Measurements from ENCODE around the gene HLA-DMA. TPM values are rescaled to one million over a fixed set of nuclear protein-coding genes. Genes with fewer than 3 reads are reported as not detected.
A peak's percentile ranks its signal among the peaks of the same experiment; 100 is the strongest.

Gene HLA-DMA
- total and polyA plus RNA-seq, 2 of the 13 experiments (the other 11 are each of a cell fraction or from before 2014, with no cell fraction given) = 0.70 to 0.71 TPM

DNA sequence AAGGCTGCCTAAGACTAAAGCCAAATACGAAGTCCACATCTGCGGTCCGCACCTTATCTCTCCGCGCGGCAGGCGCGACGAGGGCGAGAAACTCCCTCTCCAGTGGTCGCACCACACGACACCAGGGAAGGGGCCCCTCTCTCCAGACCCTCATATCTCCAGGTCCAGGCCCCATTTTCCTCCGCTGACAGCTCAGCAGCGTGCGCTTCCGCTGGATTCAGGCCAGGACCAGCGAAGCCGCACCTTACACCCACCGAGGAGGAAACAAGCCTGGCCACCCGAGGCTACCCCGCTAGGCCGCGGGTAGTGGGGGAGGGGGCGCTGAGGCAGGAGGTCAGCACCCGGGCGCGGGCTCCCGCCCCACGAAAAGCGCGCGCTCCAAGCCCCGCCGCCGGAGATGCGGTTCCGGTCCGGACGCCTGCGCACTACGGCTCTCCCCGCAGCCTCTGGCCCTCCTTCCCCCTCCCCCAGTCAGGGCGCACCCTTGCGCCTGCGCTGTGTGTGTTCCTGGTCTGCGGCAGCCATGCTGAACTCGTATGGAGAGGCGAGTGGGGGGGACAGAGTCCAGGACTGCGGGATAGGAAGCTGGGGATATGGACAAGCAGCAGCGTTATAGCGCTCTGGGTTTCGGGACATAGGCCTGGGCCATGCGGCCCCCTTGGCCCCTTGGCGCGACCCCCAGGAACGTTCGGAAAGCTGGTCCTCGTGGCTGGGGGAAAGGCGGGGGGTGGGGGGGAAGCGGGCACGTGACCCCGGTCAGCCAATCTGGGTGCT is 15.4 kb upstream of the HLA-DMA start, which contains the start of gene BRD2 (continued):
- TF ChIP-seq, protein P1, sequence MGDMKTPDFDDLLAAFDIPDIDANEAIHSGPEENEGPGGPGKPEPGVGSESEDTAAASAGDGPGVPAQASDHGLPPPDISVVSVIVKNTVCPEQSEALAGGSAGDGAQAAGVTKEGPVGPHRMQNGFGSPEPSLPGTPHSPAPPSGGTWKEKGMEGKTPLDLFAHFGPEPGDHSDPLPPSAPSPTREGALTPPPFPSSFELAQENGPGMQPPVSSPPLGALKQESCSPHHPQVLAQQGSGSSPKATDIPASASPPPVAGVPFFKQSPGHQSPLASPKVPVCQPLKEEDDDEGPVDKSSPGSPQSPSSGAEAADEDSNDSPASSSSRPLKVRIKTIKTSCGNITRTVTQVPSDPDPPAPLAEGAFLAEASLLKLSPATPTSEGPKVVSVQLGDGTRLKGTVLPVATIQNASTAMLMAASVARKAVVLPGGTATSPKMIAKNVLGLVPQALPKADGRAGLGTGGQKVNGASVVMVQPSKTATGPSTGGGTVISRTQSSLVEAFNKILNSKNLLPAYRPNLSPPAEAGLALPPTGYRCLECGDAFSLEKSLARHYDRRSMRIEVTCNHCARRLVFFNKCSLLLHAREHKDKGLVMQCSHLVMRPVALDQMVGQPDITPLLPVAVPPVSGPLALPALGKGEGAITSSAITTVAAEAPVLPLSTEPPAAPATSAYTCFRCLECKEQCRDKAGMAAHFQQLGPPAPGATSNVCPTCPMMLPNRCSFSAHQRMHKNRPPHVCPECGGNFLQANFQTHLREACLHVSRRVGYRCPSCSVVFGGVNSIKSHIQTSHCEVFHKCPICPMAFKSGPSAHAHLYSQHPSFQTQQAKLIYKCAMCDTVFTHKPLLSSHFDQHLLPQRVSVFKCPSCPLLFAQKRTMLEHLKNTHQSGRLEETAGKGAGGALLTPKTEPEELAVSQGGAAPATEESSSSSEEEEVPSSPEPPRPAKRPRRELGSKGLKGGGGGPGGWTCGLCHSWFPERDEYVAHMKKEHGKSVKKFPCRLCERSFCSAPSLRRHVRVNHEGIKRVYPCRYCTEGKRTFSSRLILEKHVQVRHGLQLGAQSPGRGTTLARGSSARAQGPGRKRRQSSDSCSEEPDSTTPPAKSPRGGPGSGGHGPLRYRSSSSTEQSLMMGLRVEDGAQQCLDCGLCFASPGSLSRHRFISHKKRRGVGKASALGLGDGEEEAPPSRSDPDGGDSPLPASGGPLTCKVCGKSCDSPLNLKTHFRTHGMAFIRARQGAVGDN (CRISPR knock-in tag; IDR thresholded peaks at IDR 0.05) = peak; percentile 98
- TF ChIP-seq ZNF317 (CRISPR knock-in tag; IDR thresholded peaks at IDR 0.05) (peak; percentile 66), AGO1 (IDR thresholded peaks at IDR 0.05; ENCODE audit: low read depth, low read length, poor library complexity, severe bottlenecking) (peak; percentile 75), NCOR1 (IDR thresholded peaks at IDR 0.05; ENCODE audit: borderline replicate concordance, low read length) (no peak), ZNF713 (CRISPR knock-in tag; IDR thresholded peaks at IDR 0.05) (no peak; the same call in 1 of the 2 replicates), TAF15 (IDR thresholded peaks at IDR 0.05; ENCODE audit: low read depth, low read length, poor library complexity, severe bottlenecking) (no peak), FOXK2 (IDR thresholded peaks at IDR 0.05) (no peak; the same call in 1 of the 2 replicates), RAD21 (CRISPR knock-in tag; IDR thresholded peaks at IDR 0.05) (peak; percentile 52), NFE2 (CRISPR knock-in tag; IDR thresholded peaks at IDR 0.05) (no peak), MTF2 (CRISPR knock-in tag; IDR thresholded peaks at IDR 0.05; ENCODE audit: borderline replicate concordance) (no peak), ZNF460 (CRISPR knock-in tag; IDR thresholded peaks at IDR 0.05; ENCODE audit: borderline replicate concordance) (no peak; the same call in 1 of the 2 replicates), THAP11 (CRISPR knock-in tag; IDR thresholded peaks at IDR 0.05) (peak; percentile 76), MAFF (IDR thresholded peaks at IDR 0.05; ENCODE audit: low read depth, low read length) (no peak), KLF15 (CRISPR knock-in tag; IDR thresholded peaks at IDR 0.05; ENCODE audit: borderline replicate concordance) (peak; percentile 83; the same call in 1 of the 2 replicates)
- TF ChIP-seq, protein P2, sequence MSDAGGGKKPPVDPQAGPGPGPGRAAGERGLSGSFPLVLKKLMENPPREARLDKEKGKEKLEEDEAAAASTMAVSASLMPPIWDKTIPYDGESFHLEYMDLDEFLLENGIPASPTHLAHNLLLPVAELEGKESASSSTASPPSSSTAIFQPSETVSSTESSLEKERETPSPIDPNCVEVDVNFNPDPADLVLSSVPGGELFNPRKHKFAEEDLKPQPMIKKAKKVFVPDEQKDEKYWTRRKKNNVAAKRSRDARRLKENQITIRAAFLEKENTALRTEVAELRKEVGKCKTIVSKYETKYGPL (CRISPR knock-in tag; IDR thresholded peaks at IDR 0.05) = peak; percentile 65; the same call in 1 of the 2 replicates
- TF ChIP-seq, protein P3, sequence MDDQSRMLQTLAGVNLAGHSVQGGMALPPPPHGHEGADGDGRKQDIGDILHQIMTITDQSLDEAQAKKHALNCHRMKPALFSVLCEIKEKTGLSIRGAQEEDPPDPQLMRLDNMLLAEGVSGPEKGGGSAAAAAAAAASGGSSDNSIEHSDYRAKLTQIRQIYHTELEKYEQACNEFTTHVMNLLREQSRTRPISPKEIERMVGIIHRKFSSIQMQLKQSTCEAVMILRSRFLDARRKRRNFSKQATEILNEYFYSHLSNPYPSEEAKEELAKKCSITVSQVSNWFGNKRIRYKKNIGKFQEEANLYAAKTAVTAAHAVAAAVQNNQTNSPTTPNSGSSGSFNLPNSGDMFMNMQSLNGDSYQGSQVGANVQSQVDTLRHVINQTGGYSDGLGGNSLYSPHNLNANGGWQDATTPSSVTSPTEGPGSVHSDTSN (CRISPR knock-in tag; IDR thresholded peaks at IDR 0.05; ENCODE audit: borderline replicate concordance) = no peak; the same call in 1 of the 2 replicates
- TF ChIP-seq, protein P4, sequence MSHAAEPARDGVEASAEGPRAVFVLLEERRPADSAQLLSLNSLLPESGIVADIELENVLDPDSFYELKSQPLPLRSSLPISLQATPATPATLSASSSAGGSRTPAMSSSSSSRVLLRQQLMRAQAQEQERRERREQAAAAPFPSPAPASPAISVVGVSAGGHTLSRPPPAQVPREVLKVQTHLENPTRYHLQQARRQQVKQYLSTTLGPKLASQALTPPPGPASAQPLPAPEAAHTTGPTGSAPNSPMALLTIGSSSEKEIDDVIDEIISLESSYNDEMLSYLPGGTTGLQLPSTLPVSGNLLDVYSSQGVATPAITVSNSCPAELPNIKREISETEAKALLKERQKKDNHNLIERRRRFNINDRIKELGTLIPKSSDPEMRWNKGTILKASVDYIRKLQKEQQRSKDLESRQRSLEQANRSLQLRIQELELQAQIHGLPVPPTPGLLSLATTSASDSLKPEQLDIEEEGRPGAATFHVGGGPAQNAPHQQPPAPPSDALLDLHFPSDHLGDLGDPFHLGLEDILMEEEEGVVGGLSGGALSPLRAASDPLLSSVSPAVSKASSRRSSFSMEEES (CRISPR knock-in tag; IDR thresholded peaks at IDR 0.05) = peak; percentile 55; the same call in 1 of the 2 replicates
- TF ChIP-seq, protein P5, sequence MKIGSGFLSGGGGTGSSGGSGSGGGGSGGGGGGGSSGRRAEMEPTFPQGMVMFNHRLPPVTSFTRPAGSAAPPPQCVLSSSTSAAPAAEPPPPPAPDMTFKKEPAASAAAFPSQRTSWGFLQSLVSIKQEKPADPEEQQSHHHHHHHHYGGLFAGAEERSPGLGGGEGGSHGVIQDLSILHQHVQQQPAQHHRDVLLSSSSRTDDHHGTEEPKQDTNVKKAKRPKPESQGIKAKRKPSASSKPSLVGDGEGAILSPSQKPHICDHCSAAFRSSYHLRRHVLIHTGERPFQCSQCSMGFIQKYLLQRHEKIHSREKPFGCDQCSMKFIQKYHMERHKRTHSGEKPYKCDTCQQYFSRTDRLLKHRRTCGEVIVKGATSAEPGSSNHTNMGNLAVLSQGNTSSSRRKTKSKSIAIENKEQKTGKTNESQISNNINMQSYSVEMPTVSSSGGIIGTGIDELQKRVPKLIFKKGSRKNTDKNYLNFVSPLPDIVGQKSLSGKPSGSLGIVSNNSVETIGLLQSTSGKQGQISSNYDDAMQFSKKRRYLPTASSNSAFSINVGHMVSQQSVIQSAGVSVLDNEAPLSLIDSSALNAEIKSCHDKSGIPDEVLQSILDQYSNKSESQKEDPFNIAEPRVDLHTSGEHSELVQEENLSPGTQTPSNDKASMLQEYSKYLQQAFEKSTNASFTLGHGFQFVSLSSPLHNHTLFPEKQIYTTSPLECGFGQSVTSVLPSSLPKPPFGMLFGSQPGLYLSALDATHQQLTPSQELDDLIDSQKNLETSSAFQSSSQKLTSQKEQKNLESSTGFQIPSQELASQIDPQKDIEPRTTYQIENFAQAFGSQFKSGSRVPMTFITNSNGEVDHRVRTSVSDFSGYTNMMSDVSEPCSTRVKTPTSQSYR (CRISPR knock-in tag; IDR thresholded peaks at IDR 0.05; ENCODE audit: borderline replicate concordance) = peak; percentile 98
